Stimulated activated CD8-positive, alpha-beta memory T cell treated with anti-CD3 and anti-CD28 coated beads, Interleukin-4, amount 100 ng/mL, for 48 hours (primary cell): ENCODE measurements around the gene ZNF672.

Source experiments
- DNase-seq: peaks from one replicate; pipeline ENCODE4 v3.0.0-alpha.2; 2020

Gene ZNF672

GRCh38 chr1:248837045-248837780 is 811 bp upstream of the ZNF672 start:
- no peak for DNase-seq

DNA sequence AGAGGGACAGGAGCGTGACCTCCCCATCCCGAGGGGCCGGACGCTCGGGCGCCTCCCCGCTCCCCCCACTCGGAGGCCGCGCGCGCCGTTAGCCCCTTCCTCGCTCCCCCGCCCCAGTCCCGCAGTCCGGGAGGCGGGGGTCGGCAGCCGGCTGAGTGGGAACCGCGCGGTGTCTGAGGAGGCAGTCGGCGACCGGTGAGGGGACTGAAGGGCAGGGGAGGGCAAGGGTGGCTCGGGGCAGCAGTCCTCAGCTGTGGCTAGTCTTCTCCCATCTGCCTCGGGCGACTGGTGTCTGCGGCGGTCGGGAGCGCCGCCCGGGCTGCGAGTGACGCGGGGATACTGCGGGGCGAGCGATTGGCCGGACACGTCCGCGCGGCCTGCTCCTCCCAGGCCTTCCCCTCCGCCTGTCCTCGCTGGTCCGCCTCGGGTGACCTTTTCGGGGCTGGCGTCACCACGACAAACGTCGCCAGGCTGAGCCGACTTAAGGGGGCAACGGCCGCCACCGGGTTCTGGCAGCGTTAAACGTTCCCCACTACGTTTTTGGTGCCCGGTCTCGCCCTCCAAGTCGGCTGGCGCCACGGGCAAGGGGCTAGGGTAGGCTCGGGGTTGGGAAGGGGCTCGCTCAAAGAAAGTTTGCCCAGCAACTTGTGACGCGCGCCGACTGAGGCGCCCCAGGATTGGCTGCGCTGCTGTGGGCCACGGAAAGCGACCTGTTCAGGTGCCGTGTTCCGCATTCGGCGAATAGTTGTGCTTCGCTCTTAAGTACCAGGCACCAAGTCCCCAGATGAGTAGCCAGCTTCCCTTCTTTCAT is 538 bp downstream of the ZNF672 start:
- peak; percentile 89 for DNase-seq

- no peak for DNase-seq
These were observed 1.1 kb downstream of the ZNF672 start for GRCh38 chr1:248839168-248839555.

DNA sequence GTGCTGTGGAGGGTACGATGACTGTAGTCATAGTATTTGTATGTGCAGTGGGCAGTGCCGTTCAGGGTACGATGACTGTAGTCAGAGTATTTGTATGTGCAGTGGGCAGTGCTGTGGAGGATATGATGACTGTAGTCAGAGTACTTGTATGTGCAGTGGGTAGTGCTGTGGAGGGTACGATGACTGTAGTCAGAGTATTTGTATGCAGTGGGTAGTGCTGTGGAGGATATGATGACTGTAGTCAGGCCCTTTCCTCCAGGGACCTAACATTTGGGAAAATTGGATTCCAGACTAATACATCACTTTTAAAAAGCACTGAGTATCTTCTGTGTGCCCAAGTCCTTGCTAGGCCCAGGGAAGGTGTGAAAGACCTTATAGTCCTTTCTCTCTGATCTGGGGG is 2.9 kb downstream of the ZNF672 start:
- no peak for DNase-seq

GRCh38 chr1:248841702-248842395 is 3.8 kb downstream of the ZNF672 start:
- peak; percentile 49 for DNase-seq

- DNase-seq, result no peak
These were observed 4.8 kb downstream of the ZNF672 start for GRCh38 chr1:248842781-248843331.

DNA sequence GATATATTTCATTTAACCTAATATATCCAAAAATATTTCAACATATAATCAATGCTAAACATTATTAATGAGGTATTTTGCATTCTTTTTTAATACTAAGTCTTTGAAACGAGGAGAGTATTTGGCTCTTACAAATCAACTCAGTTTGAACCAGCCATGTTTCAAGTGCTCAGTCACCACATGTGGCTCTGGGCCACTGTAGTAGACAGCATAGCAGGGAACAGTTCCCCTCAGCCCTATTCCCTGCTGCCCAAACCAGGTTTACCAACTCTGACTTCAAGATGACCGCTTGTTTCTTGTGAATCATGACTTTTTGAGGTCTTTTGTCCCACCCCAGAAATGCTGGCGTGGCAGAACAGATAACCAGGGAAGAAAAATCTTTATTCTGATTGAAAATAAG is 5.7 kb downstream of the ZNF672 start:
- DNase-seq, result no peak

- no peak for DNase-seq
These were observed 6.5 kb downstream of the ZNF672 start for GRCh38 chr1:248844526-248844925.

- DNase-seq, result no peak
These were observed 9.3 kb downstream of the ZNF672 start for GRCh38 chr1:248847181-248847955.

DNA sequence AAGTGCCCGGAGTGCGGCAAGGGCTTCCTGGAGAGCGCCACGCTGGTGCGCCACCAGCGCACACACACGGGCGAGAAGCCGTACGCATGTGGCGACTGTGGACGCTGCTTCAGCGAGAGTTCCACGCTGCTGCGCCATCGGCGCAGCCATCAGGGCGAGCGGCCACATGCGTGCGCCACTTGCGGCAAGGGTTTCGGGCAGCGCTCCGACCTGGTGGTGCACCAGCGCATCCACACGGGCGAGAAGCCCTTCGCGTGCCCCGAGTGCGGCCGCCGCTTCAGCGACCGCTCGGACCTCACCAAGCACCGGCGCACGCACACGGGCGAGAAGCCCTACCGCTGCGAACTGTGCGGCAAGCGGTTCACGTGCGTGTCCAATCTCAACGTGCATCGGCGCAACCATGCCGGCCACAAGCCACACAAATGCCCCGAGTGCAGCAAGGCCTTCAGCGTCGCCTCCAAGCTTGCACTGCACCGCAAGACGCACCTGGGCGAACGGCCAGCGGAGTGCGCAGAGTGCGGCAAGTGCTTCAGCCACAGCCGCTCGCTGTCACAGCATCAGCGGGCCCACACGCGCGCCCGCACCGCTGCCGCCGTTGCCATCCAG is 10.0 kb downstream of the ZNF672 start:
- no peak for DNase-seq

DNA sequence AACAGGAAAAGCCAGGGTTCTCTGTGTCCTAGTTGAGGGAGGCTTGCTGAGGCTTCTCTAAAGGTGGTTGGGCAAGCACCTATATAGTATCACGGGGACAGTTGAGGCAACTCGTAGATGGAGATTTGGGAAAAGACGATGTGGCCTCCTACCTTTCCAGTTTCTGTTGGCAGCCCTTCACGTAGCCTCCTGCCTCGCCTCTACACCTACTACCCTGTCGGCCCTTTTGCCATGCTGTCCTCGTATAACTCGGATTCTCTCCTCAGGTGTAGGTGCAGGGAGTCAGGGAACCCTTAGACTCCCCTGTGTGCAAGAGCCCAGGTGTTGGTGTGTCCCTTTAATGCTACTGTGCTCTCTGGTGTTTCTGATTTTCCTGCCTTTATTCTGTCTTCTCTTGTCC is 10.6 kb downstream of the ZNF672 start:
- peak; percentile 15 for DNase-seq

DNA sequence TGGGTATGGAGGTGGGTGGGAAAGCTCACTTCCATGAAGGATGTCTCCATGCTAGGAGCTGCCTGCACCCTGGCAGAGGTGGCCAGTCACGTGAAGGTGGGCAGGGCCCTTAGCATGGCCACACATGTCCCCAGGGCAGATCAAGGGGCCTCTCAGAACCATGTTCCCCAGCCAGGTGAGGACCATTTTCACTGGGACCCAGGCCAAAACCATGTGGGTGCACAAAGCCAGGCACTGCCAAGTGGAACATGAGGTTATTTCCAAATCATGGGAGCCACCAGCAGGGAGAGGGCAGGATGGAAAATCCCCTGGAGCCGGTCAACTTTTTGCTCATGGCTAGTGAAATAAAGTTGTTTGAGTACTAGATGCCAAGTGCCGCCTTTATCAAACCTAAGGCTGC is 11.1 kb downstream of the ZNF672 start:
- peak; percentile 20 for DNase-seq

DNA sequence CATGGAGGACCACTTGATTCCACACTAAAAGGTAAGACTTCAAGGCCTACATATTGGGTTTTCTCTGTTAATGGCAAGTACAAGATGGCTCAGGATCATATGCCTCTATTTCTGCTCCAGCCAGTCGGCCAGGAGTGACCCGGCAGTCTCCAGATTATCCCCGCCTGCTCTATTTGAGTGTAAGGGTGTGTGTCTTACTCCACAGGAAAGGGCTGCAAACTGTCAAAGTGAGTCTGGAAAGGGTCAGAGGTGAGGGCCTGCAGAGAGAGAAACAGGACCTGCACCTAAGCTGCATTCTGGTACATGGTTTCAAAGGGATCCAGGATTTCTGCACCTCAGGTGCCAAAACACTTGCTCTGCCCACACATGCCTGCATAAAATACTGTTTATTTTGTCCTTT is 11.6 kb downstream of the ZNF672 start:
- DNase-seq, result peak; percentile 15

- DNase-seq, result peak; percentile 20
These were observed 12.1 kb downstream of the ZNF672 start for GRCh38 chr1:248850124-248850523.

- peak; percentile 20 for DNase-seq
These were observed 12.7 kb downstream of the ZNF672 start for GRCh38 chr1:248850536-248851251.

DNA sequence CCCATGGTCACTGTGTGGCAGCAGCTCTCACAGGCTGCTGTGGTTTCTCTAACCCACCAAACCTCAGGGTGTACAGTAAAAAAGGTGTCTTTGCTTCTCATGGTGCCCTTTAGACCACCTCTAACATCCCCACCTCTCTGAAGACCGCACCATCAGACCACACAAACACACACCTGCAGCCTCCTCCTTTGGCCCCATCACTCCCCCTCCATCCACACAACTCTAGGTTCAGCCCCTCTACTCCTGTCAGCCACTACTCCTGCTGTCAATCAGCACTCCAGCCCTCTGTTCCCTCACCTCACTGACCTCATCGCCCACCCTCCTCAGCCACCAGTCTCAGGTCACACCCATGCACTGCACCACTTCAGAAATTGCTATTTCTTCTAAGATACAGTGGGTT is 13.4 kb downstream of the ZNF672 start:
- DNase-seq, result peak; percentile 21

GRCh38 chr1:248852481-248853405 is 14.7 kb downstream of the ZNF672 start:
- DNase-seq, result no peak

DNA sequence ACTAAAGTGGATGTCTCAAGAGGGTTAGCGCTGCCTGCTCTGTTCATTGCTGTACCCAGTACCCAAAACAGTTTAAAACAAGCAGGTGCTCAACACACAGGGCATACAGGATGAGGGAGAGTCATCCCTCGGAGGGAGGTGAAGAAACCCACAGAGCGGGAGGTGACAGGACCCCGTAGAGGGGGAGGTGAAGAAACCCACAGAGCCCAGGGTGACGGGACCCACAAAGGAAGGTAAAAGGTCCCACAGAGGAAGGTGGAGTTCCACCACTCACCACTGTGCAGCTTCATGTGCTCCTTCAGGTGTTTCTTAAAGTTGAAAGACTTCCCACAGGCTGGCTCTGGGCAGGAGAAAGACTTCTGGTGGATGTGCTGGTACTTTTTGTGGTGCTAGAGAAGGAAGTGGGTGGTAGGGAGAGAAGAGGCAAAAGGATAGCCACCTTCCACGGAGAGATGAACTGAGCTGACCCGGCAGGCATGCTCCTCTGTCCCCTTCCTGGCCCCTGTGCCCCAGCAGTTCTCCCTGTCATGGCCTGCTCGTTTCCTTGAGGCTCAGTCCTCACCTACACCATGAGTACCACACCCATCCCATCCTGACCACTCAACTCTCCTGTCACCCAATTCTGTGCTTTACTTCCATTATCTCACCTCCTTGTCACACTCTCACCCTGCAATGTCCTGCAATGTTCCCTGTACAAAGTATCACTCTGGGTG is 15.8 kb downstream of the ZNF672 start:
- peak; percentile 50 for DNase-seq

DNA sequence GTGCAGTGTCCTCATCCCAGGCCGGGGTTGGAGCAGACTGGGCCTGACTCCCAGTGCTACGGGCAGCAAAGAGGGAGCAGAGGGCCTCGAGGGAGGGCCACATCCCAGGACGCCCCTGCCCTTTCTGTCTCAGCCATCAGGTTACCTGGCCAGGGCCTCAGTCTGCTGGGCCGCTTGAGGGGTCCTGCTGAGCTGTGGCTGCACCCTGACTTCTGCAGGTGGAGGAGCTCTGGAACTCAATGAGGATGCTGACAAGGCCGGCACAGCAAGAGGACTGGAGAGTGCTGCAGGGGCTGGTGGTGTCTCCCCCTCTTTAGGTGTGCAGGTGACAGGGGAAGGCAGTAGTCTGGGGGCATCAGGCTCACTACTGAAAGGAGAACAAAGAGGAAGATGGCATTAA is 17.6 kb downstream of the ZNF672 start:
- no peak for DNase-seq

DNA sequence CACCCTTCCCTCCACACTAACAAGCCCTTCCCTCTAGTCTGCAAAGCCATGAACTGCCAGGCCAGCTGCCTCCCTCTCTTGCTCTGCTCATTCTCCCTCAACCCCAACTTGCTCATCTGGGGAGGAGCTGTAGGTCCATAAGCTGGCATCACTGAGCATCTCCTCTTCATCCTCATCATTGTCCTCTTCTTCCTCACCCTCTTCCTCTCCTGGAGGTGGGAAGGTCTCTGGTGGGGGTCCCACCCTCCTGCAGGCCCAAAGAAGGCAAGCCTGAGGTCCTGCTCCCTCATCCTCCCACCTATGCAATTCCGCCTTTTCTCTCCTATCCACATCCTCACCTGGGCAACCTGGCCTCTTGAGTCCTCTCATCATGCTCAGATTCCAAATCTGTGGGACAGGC is 18.2 kb downstream of the ZNF672 start:
- DNase-seq, result no peak
